Hepatocyte (in vitro differentiated cells): ENCODE results near the gene HOXB7. TPM values are rescaled to one million over a fixed set of nuclear protein-coding genes. Genes with fewer than 3 reads are reported as not detected.
A peak's percentile ranks its signal among the peaks of the same experiment; 100 is the strongest.

ENCODE experiments used
- DNase-seq: peaks from one replicate; pipeline ENCODE4 v3.0.0-alpha.2; 2016; ENCODE audit warnings: low spot score
- H2AFZ ChIP-seq: fragments of 200-600 bp; sonication (generic); 2 replicates; pipeline ENCODE4 v1.6.0; 2016; ENCODE audit warnings: antibody characterized with exemption, mild to moderate bottlenecking
- H3K27ac ChIP-seq: fragments of 200-600 bp; sonication (generic); 2 replicates; pipeline ENCODE4 v1.5.1; 2016; ENCODE audit warnings: mild to moderate bottlenecking
- H3K27me3 ChIP-seq: fragments of 200-600 bp; sonication (generic); 2 replicates; pipeline ENCODE4 v1.6.1; 2016
- H3K36me3 ChIP-seq: fragments of 200-600 bp; sonication (generic); replicated peaks from 2 replicates; pipeline ENCODE4 v1.5.1; 2016; ENCODE audit warnings: low read depth; ENCODE audit not compliant: insufficient read depth
- H3K4me1 ChIP-seq: fragments of 200-600 bp; sonication (generic); 2 replicates; pipeline ENCODE4 v1.5.1; 2016; ENCODE audit warnings: mild to moderate bottlenecking, moderate library complexity; ENCODE audit not compliant: insufficient read depth
- H3K4me2 ChIP-seq: fragments of 200-600 bp; sonication (generic); 2 replicates; pipeline ENCODE4 v1.6.0; 2016
- H3K4me3 ChIP-seq: fragments of 200-600 bp; sonication (generic); 2 replicates; pipeline ENCODE4 v1.5.1; 2016; ENCODE audit warnings: mild to moderate bottlenecking
- H3K79me2 ChIP-seq: fragments of 200-600 bp; sonication (generic); 2 replicates; pipeline ENCODE4 v1.6.0; 2017; ENCODE audit warnings: mild to moderate bottlenecking
- H3K9me2 ChIP-seq: fragments of 200-600 bp; sonication (generic); replicated peaks from 2 replicates; pipeline ENCODE4 v1.6.0; 2017; ENCODE audit warnings: mild to moderate bottlenecking; ENCODE audit not compliant: insufficient read depth
- H3K9me3 ChIP-seq: fragments of 200-600 bp; sonication (generic); 2 replicates; pipeline ENCODE4 v1.5.1; 2016; ENCODE audit warnings: low read depth, mild to moderate bottlenecking
- H4K20me1 ChIP-seq: fragments of 200-600 bp; sonication (generic); 2 replicates; pipeline ENCODE4 v1.6.0; 2016; ENCODE audit warnings: mild to moderate bottlenecking; ENCODE audit not compliant: insufficient read depth, poor library complexity, severe bottlenecking
- EZH2 ChIP-seq: fragments of 200-600 bp; sonication (generic); IDR thresholded peaks from 2 replicates; pipeline ENCODE4 v1.6.1; 2016; ENCODE audit warnings: antibody characterized with exemption, mild to moderate bottlenecking, borderline replicate concordance
- EZH2phosphoT487 ChIP-seq: fragments of 200-600 bp; sonication (generic); IDR thresholded peaks from one replicate; pipeline ENCODE4 v1.6.1; 2018; ENCODE audit warnings: antibody characterized with exemption, mild to moderate bottlenecking, low read depth, moderate library complexity; ENCODE audit not compliant: unreplicated experiment, severe bottlenecking
- WGBS: methylation state at CpG from one replicate; pipeline ENCODE4 v1.1.6; 2016; ENCODE audit warnings: low lambda C conversion rate; ENCODE audit errors: missing lambda C conversion rate; 5-methylcytosine and 5-hydroxymethylcytosine counted together
- polyA plus RNA-seq: library from polyadenylated mRNA; unstranded; fragments of >200 nt; fragmentation: Nextera tagmentation; extraction: Ambion mirVana; gene quantifications from 2 replicates; pipeline ENCODE4 v1.2.1, GENCODE V29; 2016
- total RNA-seq: library from RNA; depleted of rRNA; stranded (reverse); fragments of >200 nt; gene quantifications from 2 replicates; pipeline ENCODE4 v1.2.3, GENCODE V29; 2014
- TF ChIP-seq, protein P1 (sequence below): fragments of 200-600 bp; sonication (generic); IDR thresholded peaks from 2 replicates; pipeline ENCODE4 v1.5.1; 2016; ENCODE audit warnings: antibody characterized with exemption, mild to moderate bottlenecking; ENCODE audit not compliant: poor library complexity

Gene HOXB7
- total and polyA plus RNA-seq, 2 experiments from 2014 or later: 4.1 to 13.7 TPM

DNA sequence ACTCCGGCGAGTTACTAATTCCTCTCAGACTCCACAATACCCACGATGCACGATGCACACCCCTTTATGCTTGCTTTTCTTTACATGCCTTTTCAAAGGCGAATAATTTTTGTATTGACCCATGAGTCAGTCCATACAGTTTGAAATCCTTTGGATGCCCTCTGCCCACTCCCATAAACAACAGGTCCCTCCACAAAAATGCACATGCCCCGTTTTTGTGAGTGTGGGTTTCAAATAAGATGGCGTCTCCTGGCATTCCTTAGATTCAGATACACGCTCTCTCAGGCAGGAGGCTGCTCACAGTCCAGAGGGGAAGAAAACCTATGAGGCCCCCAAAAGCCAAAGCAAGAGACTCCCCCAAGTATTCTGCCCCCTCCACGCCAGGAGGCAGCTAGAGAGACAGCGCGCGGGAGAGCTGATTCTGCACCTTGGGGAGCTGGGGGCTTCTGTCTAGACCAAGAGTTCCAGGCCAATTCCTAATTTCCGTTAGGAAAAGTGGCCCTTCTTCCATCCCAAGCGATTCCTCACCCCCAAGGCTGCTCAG, 34.9 kb upstream of the HOXB7 start:
- Histone ChIP-seq H2AFZ (no peak overlapping the region), H4K20me1 (no peaks in the 10 kb centered on the region), H3K4me2 (peak overlapping the region; percentile 75), H3K9me3 (no peaks in the 10 kb centered on the region), H3K9me2 (no peaks in the 10 kb centered on the region), H3K27ac (no peak overlapping the region), H3K36me3 (no peaks in the 10 kb centered on the region), H3K4me3 (no peak overlapping the region), H3K79me2 (no peaks in the 10 kb centered on the region), H3K4me1 (no peaks in the 10 kb centered on the region), H3K27me3 (peaks cover 96% of the 10 kb centered on the region)
- DNase-seq: no peak
- 23% methylated on average over 14 of the region's 14 CpGs for WGBS
- TF ChIP-seq EZH2: no peak

DNA sequence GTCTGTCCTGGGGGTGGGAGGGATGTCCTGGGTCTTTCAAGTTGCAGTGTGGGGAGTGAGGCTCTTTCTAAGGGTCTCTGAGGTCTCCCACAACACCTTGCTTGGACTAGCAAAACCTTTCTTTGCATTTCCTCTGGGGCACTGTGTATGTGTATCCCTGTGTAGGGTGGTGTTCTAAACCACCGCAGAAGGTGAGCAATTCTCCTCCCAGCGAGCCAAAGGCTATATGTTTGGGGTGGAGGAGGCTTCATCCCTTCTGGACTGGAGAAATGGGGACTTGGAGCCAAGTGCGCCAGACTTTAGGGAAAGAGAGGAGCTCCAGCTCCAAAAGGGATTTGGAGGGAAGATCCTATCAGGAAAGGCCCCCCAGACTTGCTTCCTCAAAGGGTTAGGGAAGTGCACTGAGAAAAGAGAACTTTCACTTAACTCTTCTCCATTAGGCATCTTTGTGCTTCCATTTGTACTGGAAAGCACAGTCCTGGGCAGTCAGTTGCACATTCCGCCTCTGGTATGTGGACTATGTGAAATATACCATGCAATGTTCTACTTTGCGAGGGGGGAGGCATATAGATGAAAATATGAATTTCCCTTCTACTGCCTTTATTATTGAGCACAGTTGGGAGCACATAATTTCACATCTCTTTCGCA, 34.2 kb upstream of the HOXB7 start:
- Histone ChIP-seq H3K36me3 (no peaks in the 10 kb centered on the region), H3K4me3 (no peak overlapping the region), H3K4me1 (no peaks in the 10 kb centered on the region), H3K27me3 (peaks cover 98% of the 10 kb centered on the region), H3K27ac (no peak overlapping the region), H4K20me1 (no peaks in the 10 kb centered on the region), H3K9me2 (no peaks in the 10 kb centered on the region), H3K9me3 (no peaks in the 10 kb centered on the region), H2AFZ (no peak overlapping the region), H3K4me2 (no peak overlapping the region), H3K79me2 (no peaks in the 10 kb centered on the region)
- DNase-seq: no peak
- TF ChIP-seq EZH2 (no peak), EZH2phosphoT487 (no peak)
- TF ChIP-seq, protein P1, sequence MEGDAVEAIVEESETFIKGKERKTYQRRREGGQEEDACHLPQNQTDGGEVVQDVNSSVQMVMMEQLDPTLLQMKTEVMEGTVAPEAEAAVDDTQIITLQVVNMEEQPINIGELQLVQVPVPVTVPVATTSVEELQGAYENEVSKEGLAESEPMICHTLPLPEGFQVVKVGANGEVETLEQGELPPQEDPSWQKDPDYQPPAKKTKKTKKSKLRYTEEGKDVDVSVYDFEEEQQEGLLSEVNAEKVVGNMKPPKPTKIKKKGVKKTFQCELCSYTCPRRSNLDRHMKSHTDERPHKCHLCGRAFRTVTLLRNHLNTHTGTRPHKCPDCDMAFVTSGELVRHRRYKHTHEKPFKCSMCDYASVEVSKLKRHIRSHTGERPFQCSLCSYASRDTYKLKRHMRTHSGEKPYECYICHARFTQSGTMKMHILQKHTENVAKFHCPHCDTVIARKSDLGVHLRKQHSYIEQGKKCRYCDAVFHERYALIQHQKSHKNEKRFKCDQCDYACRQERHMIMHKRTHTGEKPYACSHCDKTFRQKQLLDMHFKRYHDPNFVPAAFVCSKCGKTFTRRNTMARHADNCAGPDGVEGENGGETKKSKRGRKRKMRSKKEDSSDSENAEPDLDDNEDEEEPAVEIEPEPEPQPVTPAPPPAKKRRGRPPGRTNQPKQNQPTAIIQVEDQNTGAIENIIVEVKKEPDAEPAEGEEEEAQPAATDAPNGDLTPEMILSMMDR: no peak
- 38% methylated on average over 6 of the region's 6 CpGs for WGBS

- no peaks in the 10 kb centered on the region for H4K20me1 ChIP-seq
- no peak for DNase-seq
- H3K4me3 ChIP-seq: no peak overlapping the region
- no peaks in the 10 kb centered on the region for H3K9me2 ChIP-seq
- H3K27me3 ChIP-seq: peaks cover 99% of the 10 kb centered on the region
- 73% methylated on average over 1 of the region's 1 CpG for WGBS
- H3K4me2 ChIP-seq: no peak overlapping the region
- no peak for TF ChIP-seq EZH2phosphoT487
- TF ChIP-seq, protein P1: no peak
- no peaks in the 10 kb centered on the region for H3K36me3 ChIP-seq
- H3K27ac ChIP-seq: no peak overlapping the region
- no peaks in the 10 kb centered on the region for H3K9me3 ChIP-seq
- H3K4me1 ChIP-seq: no peaks in the 10 kb centered on the region
- no peaks in the 10 kb centered on the region for H3K79me2 ChIP-seq
- no peak overlapping the region for H2AFZ ChIP-seq
These were observed 33.3 kb upstream of the HOXB7 start for GRCh38 chr17:48644159-48644558.

DNA sequence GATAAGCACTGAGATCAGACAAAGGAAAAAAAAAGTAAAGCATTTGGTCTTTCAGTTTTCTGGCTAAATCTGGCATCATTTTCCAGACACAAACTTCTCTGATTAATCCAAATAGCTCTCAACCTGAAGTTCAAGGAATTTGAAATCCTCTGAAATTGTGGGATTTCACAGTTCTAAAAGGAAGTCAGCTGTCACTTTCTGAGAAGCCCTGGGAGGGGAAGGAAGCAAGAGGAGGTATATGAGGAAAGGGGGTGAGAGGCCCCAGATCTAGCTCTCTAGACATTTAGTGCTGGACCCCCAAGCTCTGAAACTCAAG, 32.8 kb upstream of the HOXB7 start:
- no peaks in the 10 kb centered on the region for H3K9me2 ChIP-seq
- TF ChIP-seq EZH2: no peak
- no peak for TF ChIP-seq EZH2phosphoT487
- no peak overlapping the region for H3K4me2 ChIP-seq
- no peak for DNase-seq
- no peak overlapping the region for H3K27ac ChIP-seq
- no peaks in the 10 kb centered on the region for H3K9me3 ChIP-seq
- no peaks in the 10 kb centered on the region for H4K20me1 ChIP-seq
- no peaks in the 10 kb centered on the region for H3K4me1 ChIP-seq
- H3K36me3 ChIP-seq: no peaks in the 10 kb centered on the region
- H3K79me2 ChIP-seq: no peaks in the 10 kb centered on the region
- H3K4me3 ChIP-seq: no peak overlapping the region
- H3K27me3 ChIP-seq: peaks cover 99% of the 10 kb centered on the region
- no peak overlapping the region for H2AFZ ChIP-seq
